ENCODE results near the gene GRIN2D. TPM values are rescaled to one million over a fixed set of nuclear protein-coding genes. Genes with fewer than 3 reads are reported as not detected.

GRIN2D gene
- total RNA-seq = 0.16 TPM in 1 of 2 replicates, not detected in the other

DNA sequence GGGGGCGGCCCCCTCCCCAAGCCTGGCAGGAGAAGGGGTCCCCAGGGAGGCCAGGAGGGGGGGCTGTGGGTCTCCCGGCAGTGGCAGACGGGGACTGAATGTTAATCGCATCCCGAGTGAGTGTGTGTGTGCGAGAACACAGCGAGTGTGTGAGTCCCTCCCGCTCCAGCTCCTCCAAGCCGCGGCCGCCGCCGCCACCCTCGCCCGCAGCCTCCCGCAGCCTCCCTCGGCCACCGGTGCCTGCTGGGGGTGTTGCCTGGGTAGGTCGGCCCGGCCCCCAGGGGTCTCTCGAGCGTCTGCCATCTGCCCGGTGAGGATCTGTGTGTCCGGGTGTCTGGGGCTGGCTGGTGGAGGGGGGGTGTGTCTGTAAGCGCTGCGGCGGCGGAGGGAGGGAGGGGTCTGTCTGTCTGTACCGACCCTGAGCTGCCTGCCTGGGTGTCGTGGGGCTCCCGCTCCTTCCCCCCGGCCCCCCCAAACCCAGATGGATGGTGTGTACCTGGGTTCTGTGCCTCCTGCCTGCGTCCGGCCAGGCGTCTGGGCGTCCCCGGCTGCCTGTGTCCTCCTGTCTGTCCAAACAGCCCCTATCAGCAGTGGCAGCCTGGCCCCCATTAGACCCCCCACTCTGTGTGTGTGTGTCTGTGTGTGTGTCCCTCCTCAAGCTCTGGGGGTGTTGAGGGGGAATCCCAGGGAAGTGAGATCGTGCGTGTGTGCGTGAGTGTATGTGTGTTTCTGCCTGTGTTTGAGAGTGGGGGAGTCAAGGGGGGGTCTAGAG is at the start of gene GRIN2D:
Gene GRIN2D (plus strand): TSS at position 110 of the 772 bp plus-strand sequence. CDS start 4,725 bp downstream, outside the sequence.

DNA sequence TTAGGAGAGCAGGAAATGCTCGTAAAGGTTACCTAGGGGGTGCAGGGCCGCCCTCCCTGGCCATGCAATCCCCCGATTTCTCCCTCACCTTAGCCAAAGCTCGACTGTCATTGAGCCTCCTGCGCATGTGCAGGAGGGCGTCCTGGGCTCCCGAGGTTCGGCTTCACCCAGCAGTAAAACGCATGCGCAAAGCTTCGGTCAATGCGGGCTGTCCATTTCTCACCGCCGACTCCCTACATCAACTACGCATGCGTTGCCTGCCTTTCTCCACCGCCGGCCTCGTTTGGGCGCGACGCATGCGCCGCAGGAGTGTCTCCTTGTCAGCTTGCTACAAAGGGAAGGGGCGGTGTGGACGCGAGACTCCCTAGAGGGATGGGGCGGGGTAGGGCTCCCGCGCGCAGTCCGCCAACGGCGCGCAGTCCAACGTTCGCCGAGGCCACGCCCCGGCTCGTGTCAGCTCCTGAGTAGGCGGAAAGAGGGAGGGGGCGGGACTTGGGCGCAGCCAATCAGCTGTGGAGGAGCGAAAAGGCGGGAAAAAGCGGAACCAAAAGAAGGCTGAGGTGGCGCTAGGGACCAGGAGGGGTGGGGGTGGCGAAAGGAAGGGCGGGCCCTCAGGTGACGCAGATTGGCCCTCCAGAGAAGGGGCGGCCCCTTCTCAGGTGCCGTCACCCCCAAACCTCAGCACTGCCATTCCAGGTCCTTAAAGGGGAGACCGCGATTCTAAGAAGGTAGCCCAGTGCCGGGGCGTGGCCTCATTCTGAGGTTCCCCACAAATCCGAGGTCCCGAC is 29.5 kb upstream of the GRIN2D start, which contains the start of the genes SYNGR4 and TMEM143:
Gene SYNGR4 (plus strand): TSS at position 558 of the 788 bp plus-strand sequence. CDS start 1,476 bp downstream, outside the sequence.
Gene TMEM143 (minus strand): TSS at position 131 of the 788 bp plus-strand sequence. CDS start 20 bp downstream, at position 111.

DNA sequence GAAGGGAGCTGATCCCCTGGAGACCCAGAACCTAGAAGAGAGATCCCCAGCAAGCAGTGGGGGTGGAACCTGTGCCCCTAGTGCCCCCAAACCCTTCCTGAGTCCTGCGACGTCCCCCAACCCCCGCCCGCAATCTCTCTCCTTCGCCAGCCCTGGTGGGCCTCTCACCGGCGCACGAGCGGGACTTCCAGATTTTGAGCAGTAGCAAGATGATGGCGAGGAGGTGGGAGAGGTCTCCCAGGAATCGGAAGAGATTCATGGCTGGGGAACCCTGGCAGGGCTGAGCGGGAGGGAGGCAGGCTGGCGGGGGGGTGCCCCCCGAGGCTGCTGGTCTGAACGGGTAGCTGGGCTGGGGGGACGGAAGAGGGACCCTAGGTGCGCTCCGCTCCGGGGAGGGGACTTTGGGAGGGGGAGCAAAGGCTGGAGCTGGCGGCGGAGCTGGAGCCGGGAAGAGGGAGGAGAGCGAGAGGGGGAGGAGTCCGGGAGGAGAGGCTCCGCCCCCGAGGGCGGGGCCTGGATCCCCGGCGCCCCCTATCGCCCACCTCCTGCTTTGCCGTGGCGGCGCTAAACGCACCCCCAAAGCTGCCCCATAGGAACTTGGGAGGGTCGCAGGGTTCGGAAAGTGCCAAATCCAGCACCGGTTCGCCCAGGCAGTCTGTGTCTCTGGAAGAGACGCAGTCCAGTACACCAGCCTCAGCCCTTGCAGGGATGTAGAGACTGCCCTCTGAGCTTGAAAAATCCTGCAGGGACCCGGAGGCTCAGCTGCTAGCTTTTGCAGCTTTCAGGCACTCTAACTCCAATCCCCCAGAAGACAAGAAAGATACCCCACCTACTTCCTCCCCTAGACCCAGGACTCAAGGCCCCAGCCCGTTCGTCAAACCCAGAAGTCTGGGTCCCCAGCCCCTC is 2.1 kb upstream of the GRIN2D start, which contains the start of gene KDELR1:
Gene KDELR1 (minus strand): TSS at position 452 of the 906 bp plus-strand sequence. CDS start 193 bp downstream, at position 259.

Other genes with a start within 250 kb of the GRIN2D start
- 30.8 and 66.1 TPM in 2 replicates for gene LIG1, start 223.3 kb upstream of the GRIN2D start, total RNA-seq
- gene ZSWIM9, start 223.0 kb upstream of the GRIN2D start, total RNA-seq = 1.7 and 2.3 TPM in 2 replicates
- 4.9 and 5.2 TPM in 2 replicates for gene CARD8, start 137.8 kb upstream of the GRIN2D start, total RNA-seq
- 0.72 and 1.7 TPM in 2 replicates for gene ZNF114, start 123.6 kb upstream of the GRIN2D start, total RNA-seq
- gene EMP3, start 68.1 kb upstream of the GRIN2D start, total RNA-seq = 54.1 and 100.0 TPM in 2 replicates
- 4.1 and 4.7 TPM in 2 replicates for gene TMEM143, start 29.7 kb upstream of the GRIN2D start, total RNA-seq
- not detected in 2 replicates for gene SYNGR4, start 29.3 kb upstream of the GRIN2D start, total RNA-seq
- 135 and 149 TPM in 2 replicates for gene KDELR1, start 2.1 kb upstream of the GRIN2D start, total RNA-seq
- 35.2 and 40.9 TPM in 2 replicates for gene GRWD1, start 52.3 kb downstream of the GRIN2D start, total RNA-seq
- 0.53 and 0.70 TPM in 2 replicates for gene KCNJ14, start 61.9 kb downstream of the GRIN2D start, total RNA-seq
- gene CYTH2, start 75.7 kb downstream of the GRIN2D start, total RNA-seq = 18.7 and 23.5 TPM in 2 replicates
- 2.8 and 3.7 TPM in 2 replicates for gene LMTK3, start 118.2 kb downstream of the GRIN2D start, total RNA-seq
- gene SULT2B1, start 158.5 kb downstream of the GRIN2D start, total RNA-seq = 1.5 and 1.6 TPM in 2 replicates
- gene SPACA4, start 213.1 kb downstream of the GRIN2D start, total RNA-seq = not detected in 2 replicates
- gene FAM83E, start 221.4 kb downstream of the GRIN2D start, total RNA-seq = 0.08 and 0.23 TPM in 2 replicates
- gene RPL18, start 225.5 kb downstream of the GRIN2D start, total RNA-seq = 2,779 and 2,974 TPM in 2 replicates
- 8.7 and 10.3 TPM in 2 replicates for gene SPHK2, start 225.8 kb downstream of the GRIN2D start, total RNA-seq
- 3.0 and 10.3 TPM in 2 replicates for gene DBP, start 243.7 kb downstream of the GRIN2D start, total RNA-seq